ENCODE measurements around the gene MAML2.
A peak's percentile ranks its signal among the peaks of the same experiment; 100 is the strongest.

The MAML2 gene

GRCh38 chr11:95991545-95991944 lies 351.4 kb downstream of the MAML2 start:
- H3K27ac ChIP-seq (ENCODE audit: poor library complexity, severe bottlenecking) = peak overlapping the region; percentile 22
- H3K36me3 ChIP-seq (ENCODE audit: low read depth) = no peaks in the 10 kb centered on the region
- DNase-seq (ENCODE audit: low spot score) (no peak), ATAC-seq (ENCODE audit: low read depth) (no peak)
- H3K27me3 ChIP-seq (ENCODE audit: insufficient read depth, poor library complexity, severe bottlenecking) = no peaks in the 10 kb centered on the region
- TF ChIP-seq CTCF (IDR thresholded peaks at IDR 0.05; ENCODE audit: poor library complexity, severe bottlenecking) = no peak
- H3K9me3 ChIP-seq (ENCODE audit: severe bottlenecking) = no peaks in the 10 kb centered on the region
- no peak overlapping the region for H3K4me3 ChIP-seq (ENCODE audit: severe bottlenecking)
- H3K4me1 ChIP-seq (ENCODE audit: insufficient read depth, poor library complexity, severe bottlenecking) = peaks cover 5% of the 10 kb centered on the region

GRCh38 chr11:95991101-95991500 lies 351.9 kb downstream of the MAML2 start:
- peaks cover 5% of the 10 kb centered on the region for H3K4me1 ChIP-seq (ENCODE audit: insufficient read depth, poor library complexity, severe bottlenecking)
- H3K36me3 ChIP-seq (ENCODE audit: low read depth) = no peaks in the 10 kb centered on the region
- H3K27me3 ChIP-seq (ENCODE audit: insufficient read depth, poor library complexity, severe bottlenecking) = no peaks in the 10 kb centered on the region
- TF ChIP-seq CTCF (IDR thresholded peaks at IDR 0.05; ENCODE audit: poor library complexity, severe bottlenecking) = no peak
- H3K9me3 ChIP-seq (ENCODE audit: severe bottlenecking) = no peaks in the 10 kb centered on the region
- no peak for DNase-seq (ENCODE audit: low spot score)
- ATAC-seq (ENCODE audit: low read depth) = peak; percentile 69; the same call in 2 of the 3 replicates
- H3K27ac ChIP-seq (ENCODE audit: poor library complexity, severe bottlenecking) = peak overlapping the region; percentile 22
- no peak overlapping the region for H3K4me3 ChIP-seq (ENCODE audit: severe bottlenecking)

- no peak overlapping the region for H3K4me3 ChIP-seq (ENCODE audit: severe bottlenecking)
- no peaks in the 10 kb centered on the region for H3K9me3 ChIP-seq (ENCODE audit: severe bottlenecking)
- peaks cover 5% of the 10 kb centered on the region for H3K4me1 ChIP-seq (ENCODE audit: insufficient read depth, poor library complexity, severe bottlenecking)
- no peaks in the 10 kb centered on the region for H3K36me3 ChIP-seq (ENCODE audit: low read depth)
- ATAC-seq (ENCODE audit: low read depth) (no peak), DNase-seq (ENCODE audit: low spot score) (no peak)
- no peak overlapping the region for H3K27ac ChIP-seq (ENCODE audit: poor library complexity, severe bottlenecking)
- TF ChIP-seq CTCF (IDR thresholded peaks at IDR 0.05; ENCODE audit: poor library complexity, severe bottlenecking) = no peak
- no peaks in the 10 kb centered on the region for H3K27me3 ChIP-seq (ENCODE audit: insufficient read depth, poor library complexity, severe bottlenecking)
These were observed 353.2 kb downstream of the MAML2 start for GRCh38 chr11:95989780-95990179.

- TF ChIP-seq CTCF (IDR thresholded peaks at IDR 0.05; ENCODE audit: poor library complexity, severe bottlenecking) = no peak
- Histone ChIP-seq H3K4me1 (ENCODE audit: insufficient read depth, poor library complexity, severe bottlenecking) (peaks cover 5% of the 10 kb centered on the region), H3K4me3 (ENCODE audit: severe bottlenecking) (no peak overlapping the region), H3K27me3 (ENCODE audit: insufficient read depth, poor library complexity, severe bottlenecking) (no peaks in the 10 kb centered on the region), H3K36me3 (ENCODE audit: low read depth) (no peaks in the 10 kb centered on the region), H3K9me3 (ENCODE audit: severe bottlenecking) (no peaks in the 10 kb centered on the region), H3K27ac (ENCODE audit: poor library complexity, severe bottlenecking) (no peak overlapping the region)
- DNase-seq (ENCODE audit: low spot score) (no peak), ATAC-seq (ENCODE audit: low read depth) (no peak)
These were observed 353.9 kb downstream of the MAML2 start for GRCh38 chr11:95989076-95989605.

- Histone ChIP-seq H3K4me1 (ENCODE audit: insufficient read depth, poor library complexity, severe bottlenecking) (no peaks in the 10 kb centered on the region), H3K27ac (ENCODE audit: poor library complexity, severe bottlenecking) (no peak overlapping the region), H3K9me3 (ENCODE audit: severe bottlenecking) (no peaks in the 10 kb centered on the region), H3K36me3 (ENCODE audit: low read depth) (no peaks in the 10 kb centered on the region), H3K27me3 (ENCODE audit: insufficient read depth, poor library complexity, severe bottlenecking) (no peaks in the 10 kb centered on the region), H3K4me3 (ENCODE audit: severe bottlenecking) (no peak overlapping the region)
- TF ChIP-seq CTCF (IDR thresholded peaks at IDR 0.05; ENCODE audit: poor library complexity, severe bottlenecking) = no peak
- DNase-seq (ENCODE audit: low spot score) = no peak
- ATAC-seq (ENCODE audit: low read depth) = no peak
These were observed 357.7 kb downstream of the MAML2 start for GRCh38 chr11:95985174-95985808.

All from RWPE2 (cell line).